ENCODE results near the gene DEPP1. TPM values are rescaled to one million over a fixed set of nuclear protein-coding genes. Genes with fewer than 3 reads are reported as not detected.

The DEPP1 gene
- total RNA-seq, 1 donor from 2014 or later, result 21.9 TPM

DNA sequence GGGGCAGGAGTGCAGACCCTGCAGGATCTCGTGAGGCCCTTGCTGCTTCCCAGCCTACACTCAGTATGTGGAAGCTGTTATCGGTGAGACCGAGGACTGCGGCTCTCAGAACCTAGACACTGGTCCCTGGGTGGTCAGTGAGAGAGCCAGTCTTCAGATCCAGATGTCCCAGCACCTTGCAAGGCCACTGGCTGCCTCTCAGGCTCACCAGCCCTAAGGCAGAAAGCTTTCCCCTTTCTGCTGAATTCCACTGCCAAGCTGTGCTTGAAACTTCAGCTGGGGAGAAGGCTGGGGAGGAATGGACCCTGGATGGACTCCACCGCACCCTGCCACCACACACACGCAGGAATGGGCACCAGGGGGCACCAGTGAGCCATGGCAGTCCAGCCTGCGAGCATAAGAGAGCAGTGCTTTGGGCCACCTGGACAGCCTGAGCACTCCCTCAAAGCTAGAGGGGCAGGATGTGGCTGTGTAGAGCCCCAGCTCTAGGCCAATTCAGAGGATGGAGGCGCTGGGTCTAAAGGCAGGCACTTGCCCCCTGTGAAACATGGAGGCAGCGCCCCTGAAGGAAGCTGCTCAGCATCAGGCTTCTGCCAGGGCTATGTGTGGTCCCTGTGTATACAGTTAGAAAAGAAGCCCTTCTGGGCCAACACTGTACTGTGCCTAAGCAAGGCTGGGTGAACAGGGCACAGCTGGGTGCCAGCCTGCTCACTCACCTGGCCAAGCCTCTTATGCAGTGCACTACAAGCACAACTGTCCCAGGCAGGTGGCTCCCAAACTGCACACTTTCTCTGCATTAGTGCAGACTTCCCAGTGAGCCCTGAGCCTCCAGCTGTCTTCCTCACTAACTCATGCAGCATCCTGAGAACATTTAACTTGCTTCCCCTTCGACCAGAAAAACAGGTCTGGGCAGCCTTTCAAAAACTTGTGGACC, 45.8 kb downstream of the DEPP1 start:
- DNase-seq (ENCODE audit: low read depth), result no peak
- H3K36me3 ChIP-seq (ENCODE audit: control insufficient read depth, insufficient read depth, low read length), result no peaks in the 10 kb centered on the region
- no peaks in the 10 kb centered on the region for H3K27me3 ChIP-seq (ENCODE audit: control insufficient read depth, insufficient read depth, low read length)
- no peak overlapping the region for H3K4me3 ChIP-seq (ENCODE audit: low read depth, low read length)
- TF ChIP-seq, protein P1, sequence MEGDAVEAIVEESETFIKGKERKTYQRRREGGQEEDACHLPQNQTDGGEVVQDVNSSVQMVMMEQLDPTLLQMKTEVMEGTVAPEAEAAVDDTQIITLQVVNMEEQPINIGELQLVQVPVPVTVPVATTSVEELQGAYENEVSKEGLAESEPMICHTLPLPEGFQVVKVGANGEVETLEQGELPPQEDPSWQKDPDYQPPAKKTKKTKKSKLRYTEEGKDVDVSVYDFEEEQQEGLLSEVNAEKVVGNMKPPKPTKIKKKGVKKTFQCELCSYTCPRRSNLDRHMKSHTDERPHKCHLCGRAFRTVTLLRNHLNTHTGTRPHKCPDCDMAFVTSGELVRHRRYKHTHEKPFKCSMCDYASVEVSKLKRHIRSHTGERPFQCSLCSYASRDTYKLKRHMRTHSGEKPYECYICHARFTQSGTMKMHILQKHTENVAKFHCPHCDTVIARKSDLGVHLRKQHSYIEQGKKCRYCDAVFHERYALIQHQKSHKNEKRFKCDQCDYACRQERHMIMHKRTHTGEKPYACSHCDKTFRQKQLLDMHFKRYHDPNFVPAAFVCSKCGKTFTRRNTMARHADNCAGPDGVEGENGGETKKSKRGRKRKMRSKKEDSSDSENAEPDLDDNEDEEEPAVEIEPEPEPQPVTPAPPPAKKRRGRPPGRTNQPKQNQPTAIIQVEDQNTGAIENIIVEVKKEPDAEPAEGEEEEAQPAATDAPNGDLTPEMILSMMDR (IDR thresholded peaks at IDR 0.05; ENCODE audit: insufficient read depth, low read length, poor library complexity, severe bottlenecking), result peak; percentile 99

DNA sequence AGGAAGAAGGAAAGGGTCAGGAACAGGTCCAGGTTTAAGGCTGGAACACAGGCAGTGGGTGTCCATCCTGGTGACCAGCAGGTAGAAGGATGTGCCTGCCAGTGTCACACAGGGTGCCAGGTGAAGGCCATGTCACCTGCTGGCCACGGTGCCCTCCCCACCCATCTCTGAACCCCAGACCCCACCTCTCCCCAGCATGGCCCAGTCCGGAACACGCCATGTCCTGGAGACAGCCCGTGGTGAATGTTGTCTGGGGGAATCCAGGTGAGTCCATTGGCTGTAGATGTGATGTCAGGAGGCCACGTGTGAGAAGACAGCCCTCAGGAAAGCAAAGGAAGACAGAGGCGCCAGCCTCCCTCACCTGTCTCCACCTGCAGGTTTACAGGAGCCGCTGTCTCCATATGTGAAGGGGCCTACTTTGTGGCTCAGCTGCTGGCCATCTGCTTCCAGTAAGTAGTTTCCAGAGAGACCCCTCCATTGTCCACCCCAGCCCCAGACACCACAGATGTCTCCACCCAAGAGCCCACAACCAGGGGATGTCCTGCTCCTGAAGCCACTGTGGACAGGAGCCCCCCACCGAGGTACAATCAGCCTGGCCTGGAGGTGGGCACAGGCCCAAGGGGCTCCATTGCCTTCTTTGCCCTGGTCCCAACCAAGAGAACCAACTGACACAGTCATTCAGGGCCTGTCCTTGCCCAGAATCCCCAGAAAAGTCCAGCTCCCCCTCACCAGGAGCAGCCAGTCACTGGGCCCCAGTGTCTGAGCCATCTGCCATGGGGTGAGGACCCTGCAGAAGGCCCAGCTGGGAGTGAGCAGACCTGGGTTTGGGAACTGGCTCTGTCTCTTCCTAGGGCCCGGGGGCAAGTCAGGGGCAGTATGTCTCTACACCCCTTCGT, 46.7 kb downstream of the DEPP1 start:
- H3K27me3 ChIP-seq (ENCODE audit: control insufficient read depth, insufficient read depth, low read length), result no peaks in the 10 kb centered on the region
- DNase-seq (ENCODE audit: low read depth), result no peak
- TF ChIP-seq, protein P1 (IDR thresholded peaks at IDR 0.05; ENCODE audit: insufficient read depth, low read length, poor library complexity, severe bottlenecking), result no peak
- no peaks in the 10 kb centered on the region for H3K36me3 ChIP-seq (ENCODE audit: control insufficient read depth, insufficient read depth, low read length)
- no peak overlapping the region for H3K4me3 ChIP-seq (ENCODE audit: low read depth, low read length)

DNA sequence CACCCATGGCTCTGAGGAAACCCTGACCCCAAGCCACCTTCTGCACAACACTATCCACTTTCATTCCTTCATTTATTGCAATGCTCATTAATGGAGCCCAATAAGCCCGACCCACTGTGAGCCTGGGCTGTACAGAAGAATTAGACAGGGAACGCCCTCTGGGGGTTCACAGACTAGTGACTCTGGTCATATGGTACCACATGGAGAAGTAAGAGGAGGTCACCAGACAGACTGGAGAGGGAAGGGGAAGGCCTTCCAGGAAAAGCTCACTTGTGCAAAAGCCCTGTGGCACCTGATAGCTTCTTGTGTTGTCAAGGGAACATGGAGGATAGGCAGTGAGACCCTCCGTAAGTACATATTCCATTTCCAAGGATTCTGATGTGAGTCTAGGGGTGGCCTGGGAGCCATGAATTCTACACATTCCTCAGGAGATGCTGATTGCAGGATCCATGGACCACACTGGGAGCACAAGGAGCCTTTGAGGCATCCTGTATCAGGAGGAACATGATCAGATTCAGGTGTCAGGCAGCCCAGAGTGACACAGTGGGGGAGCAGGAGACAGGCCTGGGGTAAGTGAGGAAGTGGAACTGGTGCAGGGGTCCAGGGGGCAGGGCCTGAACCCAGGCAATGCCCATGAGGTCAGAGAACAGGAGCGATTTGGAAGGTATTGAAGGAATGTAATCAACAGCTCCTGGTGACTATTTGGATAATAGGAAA, 47.5 kb downstream of the DEPP1 start:
- Histone ChIP-seq H3K27me3 (ENCODE audit: control insufficient read depth, insufficient read depth, low read length) (no peaks in the 10 kb centered on the region), H3K36me3 (ENCODE audit: control insufficient read depth, insufficient read depth, low read length) (no peaks in the 10 kb centered on the region), H3K4me3 (ENCODE audit: low read depth, low read length) (no peak overlapping the region)
- TF ChIP-seq, protein P1 (IDR thresholded peaks at IDR 0.05; ENCODE audit: insufficient read depth, low read length, poor library complexity, severe bottlenecking), result no peak
- no peak for DNase-seq (ENCODE audit: low read depth)

DNA sequence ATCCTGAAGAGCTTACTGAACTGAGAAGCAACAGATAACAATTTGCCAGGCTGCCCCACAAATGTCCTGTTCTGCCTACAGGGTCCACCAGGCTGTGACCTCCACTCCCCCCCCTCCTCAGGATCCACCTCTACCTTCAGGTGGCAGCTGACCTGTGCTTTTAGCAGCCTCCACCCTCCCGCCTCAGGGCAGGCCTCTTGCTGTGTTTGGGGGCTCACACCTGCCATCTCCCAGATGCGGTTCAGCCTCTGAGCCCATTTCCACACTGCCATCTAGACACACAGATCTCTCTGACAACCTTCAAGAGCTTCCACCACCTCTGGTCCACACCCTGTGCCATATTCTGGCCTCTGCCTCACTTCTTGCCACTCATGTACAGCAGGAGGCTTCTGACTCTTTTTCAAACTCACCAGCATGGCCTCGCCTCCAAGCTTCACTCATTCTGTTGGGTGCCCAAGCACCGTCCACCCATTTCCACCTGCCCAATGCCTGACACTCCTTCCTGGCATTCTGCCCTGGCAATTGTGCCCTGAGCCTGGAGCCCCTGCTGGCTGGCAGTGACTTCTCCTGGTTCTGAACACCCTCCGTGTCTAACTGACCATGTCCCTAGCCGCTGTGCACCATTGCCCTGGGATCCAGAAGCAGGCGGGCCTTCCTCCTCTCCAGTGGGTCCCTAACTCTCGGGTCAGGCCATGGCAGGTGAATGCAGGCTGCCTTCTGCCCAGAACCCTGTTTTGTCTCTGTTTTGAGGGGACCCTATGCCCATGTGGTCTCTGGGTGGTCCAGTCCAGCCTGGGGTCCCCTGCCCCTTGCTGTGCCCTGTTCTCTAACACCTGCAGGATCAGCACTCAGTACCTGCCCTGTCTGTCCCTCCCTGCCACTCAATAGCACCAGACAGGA, 49.0 kb downstream of the DEPP1 start:
- DNase-seq (ENCODE audit: low read depth), result no peak
- no peak overlapping the region for H3K4me3 ChIP-seq (ENCODE audit: low read depth, low read length)

More for the DNA sequence above, 49.0 kb downstream of the DEPP1 start:
- TF ChIP-seq, protein P1 (IDR thresholded peaks at IDR 0.05; ENCODE audit: insufficient read depth, low read length, poor library complexity, severe bottlenecking), result no peak
- no peaks in the 10 kb centered on the region for H3K27me3 ChIP-seq (ENCODE audit: control insufficient read depth, insufficient read depth, low read length)
- no peaks in the 10 kb centered on the region for H3K36me3 ChIP-seq (ENCODE audit: control insufficient read depth, insufficient read depth, low read length)
